IPS-15b (cell line): Measurements from ENCODE around the gene SALL1.

ENCODE experiments used
- H3K27me3 ChIP-seq: one replicate; pipeline ENCODE4 v1.6.1; 2013; ENCODE audit warnings: low read length; ENCODE audit not compliant: control insufficient read depth, insufficient read depth
- H3K36me3 ChIP-seq: one replicate; pipeline ENCODE4 v1.6.1; 2013; ENCODE audit warnings: low read length; ENCODE audit not compliant: control insufficient read depth, insufficient read depth
- H3K4me1 ChIP-seq: one replicate; pipeline ENCODE4 v1.6.1; 2013; ENCODE audit warnings: mild to moderate bottlenecking, low read length; ENCODE audit not compliant: control insufficient read depth, insufficient read depth
- H3K4me3 ChIP-seq: one replicate; pipeline ENCODE4 v1.5.1; 2013; ENCODE audit warnings: low read depth, low read length
- H3K9ac ChIP-seq: one replicate; pipeline ENCODE4 v1.6.1; 2013; ENCODE audit warnings: low read depth, mild to moderate bottlenecking, low read length
- H3K9me3 ChIP-seq: one replicate; pipeline ENCODE4 v1.6.1; 2013; ENCODE audit warnings: mild to moderate bottlenecking, low read length; ENCODE audit not compliant: control insufficient read depth, insufficient read depth

SALL1 gene

DNA sequence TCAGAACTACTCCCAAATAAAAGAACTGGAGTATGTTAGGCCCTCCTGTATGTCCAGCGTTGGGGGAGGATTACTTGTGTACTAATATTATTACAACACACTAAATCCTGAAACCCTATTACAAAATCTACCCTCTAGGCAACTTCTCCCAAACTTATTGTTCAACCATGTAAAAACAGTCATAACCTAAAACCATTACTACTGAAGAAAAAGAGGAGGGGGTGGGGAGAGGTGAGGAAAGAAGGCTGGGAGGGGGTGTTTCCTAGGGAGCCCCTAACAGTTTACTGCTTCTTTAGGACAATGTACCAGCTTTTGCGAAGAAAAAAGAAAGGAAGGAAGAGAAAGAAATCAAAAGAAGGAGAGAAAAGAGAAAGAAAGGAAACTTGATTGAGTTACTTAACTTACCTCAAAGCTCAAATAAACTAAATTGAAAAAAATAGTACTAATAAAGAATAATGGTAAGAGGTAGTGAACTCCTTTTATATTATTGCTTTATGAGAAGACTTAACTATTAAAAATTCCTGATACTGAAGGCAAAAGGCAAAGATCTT lies 2.3 kb downstream of the SALL1 start:
- peaks cover 28% of the 10 kb centered on the region for H3K27me3 ChIP-seq
- H3K4me1 ChIP-seq = peaks cover 17% of the 10 kb centered on the region
- H3K36me3 ChIP-seq = no peaks in the 10 kb centered on the region
- H3K4me3 ChIP-seq = peak overlapping the region; percentile 85
- H3K9me3 ChIP-seq = no peaks in the 10 kb centered on the region
- no peak overlapping the region for H3K9ac ChIP-seq

DNA sequence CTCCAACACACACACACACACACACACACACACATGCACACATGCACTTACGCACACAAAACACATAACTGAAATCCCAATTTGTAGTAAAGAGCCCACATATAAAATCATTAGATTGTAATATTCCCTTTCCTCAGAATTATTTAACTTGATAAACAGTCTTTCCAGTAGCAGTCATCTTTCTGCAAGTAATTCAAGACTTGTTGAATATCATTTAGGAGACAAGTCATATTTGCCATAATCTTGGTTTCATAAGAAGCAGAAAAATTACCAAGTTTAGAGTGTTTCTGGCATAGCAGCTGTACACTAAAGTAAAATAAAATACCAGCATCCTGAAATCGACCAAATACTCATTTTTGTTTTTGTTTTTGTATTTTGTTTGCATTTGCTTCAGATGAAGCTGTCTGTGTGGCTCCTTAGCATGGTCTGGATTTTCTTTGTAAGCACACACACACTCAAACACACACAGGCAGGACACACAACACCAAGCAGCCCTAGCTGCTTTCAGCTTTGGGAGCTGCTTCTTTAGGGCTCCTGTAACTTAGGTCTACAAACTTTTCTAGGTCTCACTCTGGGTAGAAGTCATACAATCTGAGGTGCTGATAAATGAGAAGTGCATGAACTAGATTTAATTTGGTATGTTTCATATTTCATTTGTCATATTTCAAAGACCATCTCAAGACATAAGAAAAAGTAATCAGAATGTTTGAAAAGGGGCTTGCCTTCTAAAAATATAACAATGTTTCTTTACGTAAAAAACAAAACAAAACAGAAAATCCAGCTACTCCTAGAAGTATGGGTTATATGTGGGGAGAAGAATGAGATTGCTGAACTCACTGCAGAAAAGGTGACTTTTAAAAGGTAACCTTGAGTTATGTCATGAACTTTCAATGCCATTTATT lies 3.0 kb downstream of the SALL1 start:
- Histone ChIP-seq H3K4me3 (peak overlapping the region; percentile 12), H3K9ac (no peak overlapping the region), H3K9me3 (no peaks in the 10 kb centered on the region), H3K27me3 (peaks cover 22% of the 10 kb centered on the region), H3K36me3 (no peaks in the 10 kb centered on the region), H3K4me1 (peaks cover 22% of the 10 kb centered on the region)

DNA sequence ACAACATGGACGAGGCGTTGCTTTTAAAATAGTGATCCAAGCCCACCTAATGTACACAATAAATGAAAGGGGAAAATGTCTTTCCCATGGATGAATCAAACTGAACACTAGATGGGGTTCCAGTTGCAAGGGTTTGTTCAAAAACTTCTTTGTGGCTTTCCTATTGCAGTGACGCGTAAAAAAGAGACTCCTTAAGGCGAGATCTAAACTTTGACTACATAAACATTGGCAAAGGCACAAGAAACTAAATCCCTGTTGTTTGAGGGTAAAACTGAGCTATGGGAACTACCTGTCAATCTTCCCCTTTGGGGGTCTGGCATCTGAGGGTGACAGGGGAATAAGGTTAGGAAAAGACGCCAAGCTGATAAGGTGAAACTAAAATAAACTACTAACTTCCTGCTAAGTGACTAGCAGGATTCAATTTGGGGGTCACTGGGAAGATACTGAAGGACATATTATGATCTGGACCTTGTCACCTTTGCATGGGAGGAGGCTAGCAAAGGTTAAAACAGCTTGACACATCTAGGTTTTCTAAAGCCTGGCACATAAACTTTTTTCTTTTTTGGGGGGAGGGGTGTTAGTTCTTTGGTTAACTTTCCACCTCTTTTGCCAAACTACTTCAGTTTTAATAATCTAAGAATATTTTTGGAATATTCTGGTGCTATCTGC lies 4.7 kb downstream of the SALL1 start:
- peaks cover under 1% of the 10 kb centered on the region for H3K36me3 ChIP-seq
- H3K4me1 ChIP-seq = peaks cover 22% of the 10 kb centered on the region
- H3K9ac ChIP-seq = no peak overlapping the region
- no peaks in the 10 kb centered on the region for H3K9me3 ChIP-seq
- H3K4me3 ChIP-seq = no peak overlapping the region
- H3K27me3 ChIP-seq = peaks cover 22% of the 10 kb centered on the region

DNA sequence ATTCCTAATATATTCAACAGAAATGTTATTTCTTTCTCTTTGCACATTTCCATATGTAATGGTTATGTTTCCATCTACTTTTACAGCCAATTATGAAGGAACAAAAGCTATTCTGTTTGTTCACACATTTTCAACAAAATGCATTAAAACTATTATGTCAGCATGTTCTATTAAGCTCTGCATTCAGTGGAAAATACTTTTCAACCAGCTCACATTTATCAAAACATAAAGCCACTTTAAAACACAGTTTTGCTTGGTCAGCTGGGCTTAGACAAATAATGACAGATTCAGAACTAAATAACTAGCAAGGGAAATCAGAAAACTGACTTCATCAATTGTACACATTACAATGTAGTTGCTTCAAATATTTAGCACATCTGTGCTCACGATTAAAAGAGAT lies 6.9 kb downstream of the SALL1 start:
- H3K9ac ChIP-seq = no peak overlapping the region
- H3K36me3 ChIP-seq = peaks cover 23% of the 10 kb centered on the region
- H3K9me3 ChIP-seq = no peaks in the 10 kb centered on the region
- peaks cover 13% of the 10 kb centered on the region for H3K27me3 ChIP-seq
- H3K4me3 ChIP-seq = no peak overlapping the region
- peaks cover 22% of the 10 kb centered on the region for H3K4me1 ChIP-seq

DNA sequence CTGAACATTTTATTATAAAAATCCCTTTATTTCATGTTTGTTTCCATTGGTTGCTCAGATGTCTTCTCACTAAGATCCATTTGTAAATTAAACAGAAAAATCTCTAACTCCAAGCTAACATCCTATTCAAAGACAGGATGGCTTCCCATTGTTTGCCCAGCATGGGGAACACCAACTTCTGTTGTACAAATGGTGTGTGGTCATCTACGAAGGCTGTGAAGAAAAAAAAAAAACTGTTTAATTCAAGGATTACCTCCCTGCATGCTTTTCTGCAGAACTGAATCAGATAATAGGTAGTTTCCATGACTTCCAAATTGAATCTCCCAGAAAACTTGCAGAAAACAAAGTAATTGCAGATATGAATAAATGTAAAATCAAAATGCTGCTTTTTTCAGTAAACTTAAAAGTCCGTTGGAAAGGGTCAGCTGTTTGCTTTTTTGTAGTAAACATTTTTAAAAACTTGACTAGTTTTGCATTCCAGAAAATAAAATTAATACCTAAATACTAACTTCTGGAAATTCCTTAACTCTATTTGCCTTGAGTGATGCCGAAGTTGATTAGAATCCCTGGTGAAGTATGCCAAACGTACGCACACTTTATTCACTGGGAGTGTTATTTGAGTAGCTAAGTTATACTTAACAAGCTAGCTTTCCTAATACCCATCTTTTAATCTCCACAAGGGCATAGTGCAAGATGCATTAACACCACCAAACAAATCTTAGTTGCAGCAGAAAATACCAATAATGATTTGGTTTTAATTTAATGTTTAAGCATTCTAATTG lies 7.7 kb downstream of the SALL1 start:
- H3K4me1 ChIP-seq = peaks cover 22% of the 10 kb centered on the region
- H3K36me3 ChIP-seq = peaks cover 31% of the 10 kb centered on the region
- H3K9ac ChIP-seq = no peak overlapping the region
- no peak overlapping the region for H3K4me3 ChIP-seq
- peaks cover 6% of the 10 kb centered on the region for H3K27me3 ChIP-seq
- no peaks in the 10 kb centered on the region for H3K9me3 ChIP-seq

DNA sequence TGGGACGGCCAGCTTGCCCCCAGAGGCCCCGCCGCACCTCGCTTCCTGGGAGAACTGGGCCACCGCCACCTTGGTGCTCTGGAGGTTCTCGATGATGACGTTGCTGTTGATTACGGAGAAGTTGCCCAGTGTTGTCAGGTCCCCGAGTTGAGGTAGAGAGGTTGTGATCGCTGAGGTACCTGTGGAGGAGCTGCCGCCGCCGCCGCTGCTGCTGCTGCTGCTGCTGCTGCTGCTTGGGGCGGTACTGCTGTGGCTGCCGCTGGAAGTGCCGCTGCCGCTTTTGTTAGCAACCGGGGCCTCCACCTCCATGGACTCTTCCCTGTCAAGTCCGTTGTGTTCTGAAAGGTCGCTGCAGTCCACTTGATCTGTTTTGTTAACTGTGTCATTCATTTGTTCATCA lies 9.5 kb downstream of the SALL1 start:
- H3K4me3 ChIP-seq = no peak overlapping the region
- no peaks in the 10 kb centered on the region for H3K27me3 ChIP-seq
- no peak overlapping the region for H3K9ac ChIP-seq
- H3K4me1 ChIP-seq = peaks cover 21% of the 10 kb centered on the region
- peaks cover 38% of the 10 kb centered on the region for H3K36me3 ChIP-seq
- no peaks in the 10 kb centered on the region for H3K9me3 ChIP-seq

DNA sequence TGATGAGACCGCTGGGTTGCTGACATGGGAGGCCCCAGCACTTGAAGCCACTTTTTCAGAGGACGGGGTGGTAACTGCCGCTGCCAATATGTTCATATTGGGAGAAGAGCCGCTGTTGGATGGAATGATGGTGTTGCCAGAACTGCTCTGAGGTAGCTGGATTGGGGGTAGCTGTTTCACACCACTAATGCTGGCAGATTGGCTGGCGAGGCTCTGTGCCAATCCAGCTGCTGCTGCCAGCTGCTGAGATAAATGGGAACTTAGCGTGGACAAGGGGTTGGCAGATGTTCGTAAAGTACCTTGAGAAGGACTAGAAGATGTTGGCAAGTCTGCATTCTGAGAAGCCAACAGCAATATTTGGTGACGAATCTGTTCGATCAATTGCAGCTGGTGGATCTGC lies 10.0 kb downstream of the SALL1 start:
- Histone ChIP-seq H3K36me3 (peaks cover 38% of the 10 kb centered on the region), H3K27me3 (no peaks in the 10 kb centered on the region), H3K9ac (no peak overlapping the region)

DNA sequence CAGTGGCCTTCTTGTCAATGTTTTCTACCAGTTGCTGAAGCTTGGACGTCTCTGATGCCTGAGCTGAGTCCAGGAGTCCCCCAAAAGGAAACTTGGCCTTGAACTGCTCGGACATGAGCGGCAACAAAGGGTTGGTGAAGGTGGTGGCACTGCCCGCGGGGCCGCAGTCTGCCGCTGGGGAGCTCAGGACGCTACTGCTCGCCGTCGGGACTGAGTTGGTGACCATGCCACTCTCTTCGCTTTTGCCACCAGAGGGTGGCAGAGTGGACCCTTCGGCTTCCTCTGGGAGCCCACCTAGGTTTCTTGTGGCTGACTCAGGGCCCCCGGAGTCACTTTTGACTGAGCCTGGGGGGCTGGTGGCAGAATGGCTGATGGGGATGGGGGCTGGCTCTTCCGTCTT lies 11.0 kb downstream of the SALL1 start:
- H3K4me3 ChIP-seq = no peak overlapping the region
- peaks cover 38% of the 10 kb centered on the region for H3K36me3 ChIP-seq
- no peaks in the 10 kb centered on the region for H3K27me3 ChIP-seq
- no peaks in the 10 kb centered on the region for H3K9me3 ChIP-seq
- no peak overlapping the region for H3K9ac ChIP-seq
- peaks cover 12% of the 10 kb centered on the region for H3K4me1 ChIP-seq

More for the DNA sequence above, 10.0 kb downstream of the SALL1 start:
- H3K9me3 ChIP-seq = no peaks in the 10 kb centered on the region
- H3K4me1 ChIP-seq = peaks cover 16% of the 10 kb centered on the region
- no peak overlapping the region for H3K4me3 ChIP-seq

DNA sequence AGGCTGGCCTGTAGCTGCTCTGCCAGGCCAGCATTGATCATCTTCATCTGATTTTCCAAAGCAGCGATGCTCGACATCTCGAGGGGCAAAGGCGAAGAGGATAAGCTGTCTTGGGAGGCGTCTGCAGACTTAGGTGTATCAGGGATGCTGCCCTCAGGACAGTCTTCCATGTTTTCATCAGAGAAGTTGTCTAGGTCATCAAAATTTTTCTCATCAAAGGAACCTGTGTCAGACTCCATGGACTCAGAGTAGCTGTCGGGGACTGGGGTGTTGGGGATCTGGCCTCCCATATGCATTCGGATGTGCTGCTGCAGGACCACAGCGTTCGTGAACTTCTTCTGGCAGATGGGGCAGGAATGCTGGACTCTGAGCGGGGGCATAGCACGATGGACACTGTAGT lies 11.5 kb downstream of the SALL1 start:
- Histone ChIP-seq H3K4me1 (peaks cover 10% of the 10 kb centered on the region), H3K27me3 (no peaks in the 10 kb centered on the region), H3K36me3 (peaks cover 38% of the 10 kb centered on the region), H3K4me3 (no peak overlapping the region), H3K9me3 (no peaks in the 10 kb centered on the region), H3K9ac (no peak overlapping the region)

DNA sequence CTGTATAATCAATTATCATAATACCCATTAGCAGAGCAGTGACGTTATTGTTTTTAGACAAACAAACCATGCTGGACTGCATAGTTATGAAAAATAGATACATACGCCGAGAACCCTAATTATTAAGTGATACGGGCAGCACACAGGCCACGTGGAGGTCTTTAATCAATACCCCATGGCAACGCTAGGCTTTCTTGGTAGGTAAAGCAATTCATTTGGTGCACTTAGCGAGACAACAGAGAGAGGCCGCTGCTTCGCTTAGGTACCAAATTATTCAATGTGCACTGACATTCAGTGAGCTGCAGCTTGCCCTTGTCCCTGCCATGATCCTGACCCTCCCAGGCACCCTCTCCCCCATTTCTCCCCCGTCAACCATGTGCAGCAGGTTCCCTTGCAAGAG lies 12.9 kb downstream of the SALL1 start:
- peaks cover 38% of the 10 kb centered on the region for H3K36me3 ChIP-seq
- H3K9me3 ChIP-seq = no peaks in the 10 kb centered on the region
- H3K4me3 ChIP-seq = no peak overlapping the region
- peaks cover 4% of the 10 kb centered on the region for H3K4me1 ChIP-seq
- no peaks in the 10 kb centered on the region for H3K27me3 ChIP-seq
- no peak overlapping the region for H3K9ac ChIP-seq

DNA sequence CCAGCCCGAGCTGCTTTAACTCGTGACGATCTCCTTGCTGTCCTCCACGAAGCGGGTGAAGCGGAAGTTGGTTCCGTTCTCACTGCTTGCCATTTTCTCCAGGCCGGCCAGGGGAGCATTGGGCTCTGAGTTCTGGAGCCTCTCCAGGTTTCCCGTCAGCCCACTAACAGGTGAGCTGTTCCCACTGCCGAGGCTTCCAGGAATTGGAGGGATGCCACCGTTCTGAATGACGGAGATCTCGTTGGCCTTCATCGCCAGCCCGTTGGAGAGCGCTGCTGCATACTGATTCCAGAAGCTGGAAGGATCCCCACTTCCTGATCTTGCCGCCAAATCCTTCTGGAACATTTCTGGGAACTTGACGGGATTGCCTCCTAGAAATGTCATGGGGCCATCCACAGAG lies 14.0 kb downstream of the SALL1 start:
- Histone ChIP-seq H3K9me3 (no peaks in the 10 kb centered on the region), H3K36me3 (peaks cover 38% of the 10 kb centered on the region), H3K9ac (no peak overlapping the region), H3K4me3 (no peak overlapping the region), H3K27me3 (no peaks in the 10 kb centered on the region), H3K4me1 (peaks cover 4% of the 10 kb centered on the region)
